ENCODE data around the gene BMP8A. TPM values are rescaled to one million over a fixed set of nuclear protein-coding genes. Genes with fewer than 3 reads are reported as not detected.

Gene BMP8A
- total RNA-seq, 2 experiments from 2014 or later, result 0.16 TPM; not detected in 1

DNA sequence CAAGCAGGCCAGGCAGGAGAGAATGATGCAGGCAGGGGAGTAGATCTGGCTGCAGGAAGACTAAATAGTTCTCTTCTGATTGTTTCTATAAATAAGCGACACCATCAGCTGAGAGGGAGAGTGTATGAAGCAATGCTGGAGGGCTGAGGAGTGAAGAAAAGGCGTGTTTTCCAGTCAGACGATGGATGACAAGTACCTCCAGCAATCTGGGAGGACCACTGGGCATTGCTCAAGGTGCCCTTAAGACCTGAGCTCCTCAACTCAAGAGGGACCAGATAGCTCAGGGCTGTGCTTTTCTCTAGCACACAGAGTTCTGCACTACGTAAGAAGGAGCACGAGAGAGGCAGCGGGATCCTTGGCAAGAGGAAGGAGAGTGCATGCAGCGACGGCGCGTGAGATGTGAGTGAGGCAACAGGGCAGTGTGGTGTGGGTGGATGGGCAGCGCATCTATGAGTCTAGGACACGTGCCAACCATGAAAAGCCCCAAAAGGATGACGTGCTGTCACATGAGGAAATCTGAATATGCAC, 49.1 kb downstream of the BMP8A start:
- Mint-ChIP-seq H3K27ac (no peak overlapping the region), H3K9me3 (ENCODE audit: insufficient read depth) (no peaks in the 10 kb centered on the region), H3K4me1 (ENCODE audit: low read depth) (no peaks in the 10 kb centered on the region), H3K36me3 (ENCODE audit: low read depth) (peaks cover 18% of the 10 kb centered on the region), H3K27me3 (ENCODE audit: low read depth) (no peaks in the 10 kb centered on the region), H3K4me3 (no peak overlapping the region)
- ChIA-PET POLR2A (interaction anchor here (0.6 kb wide), 1 partner anchor 60 kb away, joined by 4 read pairs; no protein-coding TSS in a partner anchor), CTCF (interaction anchor here (1.0 to 3.8 kb wide), 3 partner anchors 66 to 442 kb away, joined by 3 to 16 read pairs (median 3); no protein-coding TSS in a partner anchor)
- ATAC-seq (no peak), DNase-seq (no peak)

DNA sequence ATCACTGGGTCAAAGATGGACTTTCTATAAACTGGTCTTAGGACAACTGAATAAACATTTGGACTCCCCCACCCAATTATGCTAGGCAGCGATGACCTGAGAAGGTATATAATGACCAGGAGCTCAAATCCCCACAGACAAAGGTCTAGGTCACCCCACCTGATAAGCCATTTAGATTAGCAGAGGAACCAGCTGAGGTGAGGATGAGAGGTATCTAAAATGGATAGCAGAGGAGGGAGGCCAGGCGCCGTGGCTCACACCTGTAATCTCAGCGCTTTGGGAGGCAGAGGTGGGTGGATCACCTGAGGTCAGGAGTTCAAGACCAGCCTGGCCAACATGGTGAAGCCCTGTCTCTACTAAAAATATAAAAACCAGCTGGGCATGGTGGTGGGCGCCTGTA, 51.5 kb downstream of the BMP8A start:
- Mint-ChIP-seq H3K4me3 (no peak overlapping the region), H3K9me3 (ENCODE audit: insufficient read depth) (no peaks in the 10 kb centered on the region), H3K4me1 (ENCODE audit: low read depth) (no peaks in the 10 kb centered on the region), H3K27ac (no peak overlapping the region), H3K36me3 (ENCODE audit: low read depth) (peaks cover 23% of the 10 kb centered on the region), H3K27me3 (ENCODE audit: low read depth) (no peaks in the 10 kb centered on the region)
- CTCF ChIA-PET, result interaction anchor here (1.0 kb wide), 1 partner anchor 451 kb away, joined by 3 read pairs; no protein-coding TSS in a partner anchor
- ATAC-seq (no peak), DNase-seq (no peak)
- POLR2A ChIA-PET, result interaction anchor here (0.6 kb wide), 1 partner anchor 35 kb away, joined by 3 read pairs; no protein-coding TSS in a partner anchor

DNA sequence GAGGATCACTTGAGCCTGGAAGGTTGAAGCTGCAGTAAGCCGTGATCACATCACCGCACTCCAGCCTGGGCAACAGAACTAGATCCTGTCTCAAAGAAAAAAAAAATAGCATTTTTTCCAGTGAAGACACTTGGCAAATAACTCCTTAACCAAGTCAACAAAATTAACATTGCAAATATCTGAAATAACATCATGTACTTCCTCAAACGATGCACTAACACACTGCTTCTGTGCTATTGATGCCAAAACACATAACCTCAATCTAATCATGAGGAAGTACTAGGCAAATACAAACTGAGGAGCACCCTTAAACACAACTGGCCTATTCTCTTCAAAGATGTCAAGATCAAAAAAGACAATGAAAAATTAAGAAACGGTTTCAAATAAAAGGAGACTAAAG, 52.9 kb downstream of the BMP8A start:
- no peak overlapping the region for H3K4me3 Mint-ChIP-seq
- ChIA-PET POLR2A (no interaction called here), CTCF (interaction anchor here (0.7 kb wide), 1 partner anchor 52 kb away, joined by 3 read pairs; no protein-coding TSS in a partner anchor)
- H3K36me3 Mint-ChIP-seq (ENCODE audit: low read depth), result peaks cover 19% of the 10 kb centered on the region
- no peak overlapping the region for H3K27ac Mint-ChIP-seq
- no peak for ATAC-seq
- H3K4me1 Mint-ChIP-seq (ENCODE audit: low read depth), result no peaks in the 10 kb centered on the region
- DNase-seq, result no peak
- no peaks in the 10 kb centered on the region for H3K27me3 Mint-ChIP-seq (ENCODE audit: low read depth)
- no peaks in the 10 kb centered on the region for H3K9me3 Mint-ChIP-seq (ENCODE audit: insufficient read depth)

DNA sequence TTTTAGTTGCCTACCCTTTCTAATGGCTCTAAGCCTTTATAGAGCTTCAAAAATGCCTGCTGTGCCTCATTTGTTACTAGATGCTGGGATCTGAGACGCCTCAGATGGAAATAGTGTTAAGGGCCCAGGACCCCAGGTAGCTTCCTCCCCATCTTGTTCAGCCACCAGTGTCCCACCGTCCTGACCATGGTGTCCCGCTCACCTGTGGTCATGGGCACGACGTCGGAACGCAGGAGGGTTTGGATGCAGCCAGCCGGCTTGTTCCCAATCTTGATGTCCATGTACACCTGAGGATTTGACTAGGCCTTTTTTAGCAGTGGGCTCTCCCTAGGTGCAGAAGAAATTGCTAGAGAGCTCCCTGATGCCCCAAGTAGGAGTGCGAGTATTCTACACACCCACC, 54.1 kb downstream of the BMP8A start:
- no peak for DNase-seq
- H3K4me3 Mint-ChIP-seq, result no peak overlapping the region
- POLR2A ChIA-PET, result interaction anchor here (0.5 kb wide), 1 partner anchor 11 kb away, joined by 5 read pairs; no protein-coding TSS in a partner anchor
- H3K27ac Mint-ChIP-seq, result no peak overlapping the region
- H3K9me3 Mint-ChIP-seq (ENCODE audit: insufficient read depth), result no peaks in the 10 kb centered on the region
- peaks cover 3% of the 10 kb centered on the region for H3K4me1 Mint-ChIP-seq (ENCODE audit: low read depth)
- no peak for ATAC-seq
- H3K36me3 Mint-ChIP-seq (ENCODE audit: low read depth), result peaks cover 20% of the 10 kb centered on the region
- CTCF ChIA-PET, result interaction anchor here (1.0 kb wide), 1 partner anchor 61 kb away, joined by 3 read pairs; no protein-coding TSS in a partner anchor
- no peaks in the 10 kb centered on the region for H3K27me3 Mint-ChIP-seq (ENCODE audit: low read depth)

DNA sequence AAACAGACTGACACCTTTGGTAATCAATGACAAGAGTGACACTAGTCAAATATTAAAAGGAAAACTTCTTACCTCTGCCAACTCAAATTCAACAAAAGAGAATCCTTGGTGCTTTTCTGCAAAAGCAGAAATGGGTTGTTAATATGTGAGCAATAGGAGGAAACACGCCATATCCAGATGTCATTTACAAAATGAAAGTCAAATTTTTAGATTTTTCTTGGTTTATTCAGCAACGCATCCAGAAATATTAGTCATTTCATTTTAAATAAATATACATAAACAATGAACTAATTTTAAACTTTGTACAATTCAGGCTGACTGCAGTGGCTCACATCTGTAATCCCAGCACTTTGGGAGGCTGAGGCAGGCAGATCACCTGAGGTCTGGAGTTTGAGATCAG, 62.8 kb downstream of the BMP8A start:
- Mint-ChIP-seq H3K4me1 (ENCODE audit: low read depth) (peaks cover 17% of the 10 kb centered on the region), H3K27me3 (ENCODE audit: low read depth) (no peaks in the 10 kb centered on the region), H3K9me3 (ENCODE audit: insufficient read depth) (no peaks in the 10 kb centered on the region), H3K36me3 (ENCODE audit: low read depth) (peaks cover 26% of the 10 kb centered on the region), H3K27ac (no peak overlapping the region), H3K4me3 (no peak overlapping the region)
- ChIA-PET POLR2A (no interaction called here), CTCF (no interaction called here)
- DNase-seq, result no peak
- ATAC-seq, result no peak

DNA sequence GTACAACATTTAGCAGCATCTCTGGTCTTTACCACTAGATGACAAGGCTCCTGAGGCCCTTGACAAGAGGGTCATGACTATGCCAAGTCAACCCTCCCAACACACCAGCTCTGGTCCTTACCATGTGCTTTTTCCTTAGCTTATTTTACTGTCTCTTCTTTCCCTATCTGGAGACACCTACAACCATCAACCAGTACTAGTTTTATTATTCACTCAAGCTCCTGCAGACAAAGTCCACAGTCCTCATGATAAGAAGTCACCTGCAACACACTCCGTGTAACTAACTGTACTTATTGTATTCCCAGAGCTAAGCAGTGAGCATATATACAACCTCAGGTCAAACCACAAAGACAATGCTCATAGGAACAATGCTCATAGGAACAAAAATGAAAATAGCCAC, 69.8 kb downstream of the BMP8A start:
- no peaks in the 10 kb centered on the region for H3K27me3 Mint-ChIP-seq (ENCODE audit: low read depth)
- H3K4me1 Mint-ChIP-seq (ENCODE audit: low read depth), result peaks cover 17% of the 10 kb centered on the region
- H3K27ac Mint-ChIP-seq, result no peak overlapping the region
- no peak for DNase-seq
- H3K9me3 Mint-ChIP-seq (ENCODE audit: insufficient read depth), result no peaks in the 10 kb centered on the region
- CTCF ChIA-PET, result interaction anchor here (1.2 kb wide), 1 partner anchor 14 kb away, joined by 3 read pairs; no protein-coding TSS in a partner anchor
- POLR2A ChIA-PET, result interaction anchor here (0.6 kb wide), 1 partner anchor 161 kb away, joined by 3 read pairs; no protein-coding TSS in a partner anchor
- no peak overlapping the region for H3K4me3 Mint-ChIP-seq
- ATAC-seq, result no peak
- peaks cover 72% of the 10 kb centered on the region for H3K36me3 Mint-ChIP-seq (ENCODE audit: low read depth)

DNA sequence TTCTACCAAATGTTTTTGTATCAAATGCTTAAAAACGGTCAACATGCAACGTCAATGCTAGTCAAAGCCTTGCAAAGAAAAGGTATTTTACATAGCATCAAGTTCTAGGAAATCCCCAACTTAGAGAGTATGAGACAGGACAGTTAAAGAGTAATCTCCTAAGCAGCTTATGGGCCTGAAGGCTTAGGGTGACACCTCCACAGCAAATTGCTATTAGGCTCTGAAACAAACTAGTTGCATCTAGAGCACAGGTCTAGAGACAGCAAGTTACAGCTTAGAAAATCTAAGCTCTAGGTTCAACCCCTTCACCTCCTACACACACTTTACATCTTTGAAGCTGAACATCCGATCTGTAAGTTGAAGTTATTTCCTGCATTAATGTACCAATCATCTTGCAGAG, 71.5 kb downstream of the BMP8A start:
- CTCF ChIA-PET, result interaction anchor here (1.0 kb wide), 1 partner anchor 10 kb away, joined by 3 read pairs; no protein-coding TSS in a partner anchor
- no peak overlapping the region for H3K27ac Mint-ChIP-seq

DNA sequence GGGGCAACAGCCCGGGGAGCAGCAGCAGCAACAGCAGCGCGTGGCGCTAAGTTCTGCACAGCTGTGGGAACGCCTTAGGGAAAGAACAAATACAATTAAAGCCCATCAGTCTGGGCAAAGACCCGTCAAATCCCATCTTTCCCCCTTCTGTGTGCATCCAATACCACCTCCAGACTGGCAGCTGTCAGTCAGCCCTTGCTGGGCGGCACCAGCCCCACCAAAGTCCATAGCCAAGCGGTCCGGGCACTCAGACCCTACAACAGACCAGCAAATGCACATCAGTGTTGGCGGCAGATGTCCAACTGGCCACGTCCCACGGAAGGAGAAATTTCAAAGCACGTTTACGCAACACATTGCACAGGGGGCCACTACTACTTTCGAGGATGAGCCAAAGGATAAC, 72.2 kb downstream of the BMP8A start:
- ATAC-seq (no peak), DNase-seq (no peak)
- Mint-ChIP-seq H3K27me3 (ENCODE audit: low read depth) (no peaks in the 10 kb centered on the region), H3K4me1 (ENCODE audit: low read depth) (peaks cover 17% of the 10 kb centered on the region), H3K9me3 (ENCODE audit: insufficient read depth) (no peaks in the 10 kb centered on the region), H3K36me3 (ENCODE audit: low read depth) (peaks cover 90% of the 10 kb centered on the region), H3K4me3 (no peak overlapping the region), H3K27ac (no peak overlapping the region)
- ChIA-PET POLR2A (interaction anchor here (1.8 kb wide), 1 partner anchor 12 kb away, joined by 7 read pairs; no protein-coding TSS in a partner anchor), CTCF (interaction anchor here (1.0 kb wide), 1 partner anchor 9 kb away, joined by 3 read pairs; no protein-coding TSS in a partner anchor)

More for the DNA sequence above, 71.5 kb downstream of the BMP8A start:
- Mint-ChIP-seq H3K4me1 (ENCODE audit: low read depth) (peaks cover 21% of the 10 kb centered on the region), H3K36me3 (ENCODE audit: low read depth) (peaks cover 89% of the 10 kb centered on the region), H3K4me3 (no peak overlapping the region), H3K27me3 (ENCODE audit: low read depth) (no peaks in the 10 kb centered on the region), H3K9me3 (ENCODE audit: insufficient read depth) (no peaks in the 10 kb centered on the region)
- DNase-seq, result no peak
- POLR2A ChIA-PET, result interaction anchor here (0.7 to 1.8 kb wide), 2 partner anchors 11 to 13 kb away, joined by 3 to 7 read pairs; no protein-coding TSS in a partner anchor
- no peak for ATAC-seq

DNA sequence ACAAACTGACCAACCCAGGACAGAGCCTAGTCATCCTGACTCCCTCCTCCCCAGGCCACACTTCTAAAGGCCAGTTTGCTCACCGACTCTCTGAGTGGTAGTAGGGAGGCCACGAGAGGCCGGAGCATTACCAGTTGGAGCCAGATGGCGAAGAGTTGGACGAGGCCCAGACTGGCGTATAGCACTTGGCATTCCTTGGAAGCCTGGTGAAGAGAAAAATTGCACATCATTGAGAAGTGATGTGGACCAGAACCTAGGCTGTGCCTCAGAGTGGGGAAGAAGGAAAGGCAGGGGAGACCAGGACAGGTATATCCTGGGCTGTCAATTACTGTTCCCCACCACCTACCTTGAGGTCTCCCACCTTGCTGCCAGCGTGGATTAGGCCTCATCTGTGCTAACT, 72.9 kb downstream of the BMP8A start:
- ChIA-PET POLR2A (no interaction called here), CTCF (no interaction called here)
- no peak overlapping the region for H3K4me3 Mint-ChIP-seq
- DNase-seq (no peak), ATAC-seq (no peak)
- no peaks in the 10 kb centered on the region for H3K9me3 Mint-ChIP-seq (ENCODE audit: insufficient read depth)
- peaks cover 90% of the 10 kb centered on the region for H3K36me3 Mint-ChIP-seq (ENCODE audit: low read depth)
- no peak overlapping the region for H3K27ac Mint-ChIP-seq
- H3K4me1 Mint-ChIP-seq (ENCODE audit: low read depth), result peaks cover 15% of the 10 kb centered on the region
- no peaks in the 10 kb centered on the region for H3K27me3 Mint-ChIP-seq (ENCODE audit: low read depth)

DNA sequence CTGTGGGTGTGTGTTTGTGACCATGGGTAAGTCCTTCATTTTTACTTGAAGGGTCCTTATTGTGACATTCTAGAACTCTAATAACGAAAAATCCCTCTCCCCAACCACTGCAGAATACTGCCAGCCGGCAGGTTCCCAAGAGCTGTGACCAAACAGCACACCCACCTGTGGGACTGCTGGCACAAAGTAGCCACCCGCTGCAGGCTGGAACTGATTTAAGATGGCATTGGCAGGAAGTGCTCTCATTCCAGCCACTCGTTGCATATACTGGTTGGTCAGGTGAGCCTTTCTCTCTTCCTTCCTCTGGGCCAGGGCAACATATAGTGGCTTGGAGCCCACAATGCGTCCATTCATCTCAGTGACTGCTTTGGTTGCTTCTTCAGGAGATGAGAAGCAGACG, 73.5 kb downstream of the BMP8A start:
- Mint-ChIP-seq H3K27me3 (ENCODE audit: low read depth) (no peaks in the 10 kb centered on the region), H3K4me1 (ENCODE audit: low read depth) (peaks cover 11% of the 10 kb centered on the region), H3K27ac (no peak overlapping the region), H3K4me3 (no peak overlapping the region), H3K36me3 (ENCODE audit: low read depth) (peaks cover 90% of the 10 kb centered on the region), H3K9me3 (ENCODE audit: insufficient read depth) (no peaks in the 10 kb centered on the region)
- CTCF ChIA-PET, result no interaction called here
- ATAC-seq, result no peak
- POLR2A ChIA-PET, result no interaction called here
- DNase-seq, result no peak

DNA sequence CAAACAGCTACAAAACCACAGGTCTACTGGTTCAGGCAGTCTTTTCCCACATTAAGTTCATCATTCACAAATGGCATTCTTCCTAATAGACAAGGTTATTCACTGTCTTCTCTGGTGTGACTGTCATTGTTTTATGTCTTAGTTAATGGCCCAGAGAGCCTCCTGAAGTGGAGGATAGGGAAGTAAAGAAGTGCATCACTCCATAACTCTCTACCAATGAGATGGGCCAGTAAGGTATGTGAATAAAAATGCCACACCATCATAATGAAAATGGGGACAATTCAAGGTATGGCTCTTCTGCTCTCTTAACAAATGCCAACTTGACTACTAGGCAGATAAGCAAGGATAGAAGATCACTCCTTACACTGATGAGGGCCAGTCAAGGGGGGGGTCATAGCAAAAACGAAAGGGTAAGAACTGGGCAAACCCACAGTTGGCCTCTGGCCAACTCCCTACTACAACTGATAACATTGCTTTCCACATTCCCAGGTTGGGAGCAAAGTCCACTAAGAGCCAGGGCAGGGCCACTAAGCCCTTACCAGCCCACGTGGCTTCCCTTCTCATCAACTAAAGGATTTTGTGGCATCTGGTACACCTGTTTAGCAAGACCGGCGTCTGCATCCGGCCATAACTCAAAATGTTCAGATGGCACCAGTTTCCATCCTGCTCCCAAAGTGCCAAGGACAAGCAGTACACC, 75.2 kb downstream of the BMP8A start:
- peaks cover 84% of the 10 kb centered on the region for H3K36me3 Mint-ChIP-seq (ENCODE audit: low read depth)
- ATAC-seq (no peak), DNase-seq (no peak)
- peaks cover 11% of the 10 kb centered on the region for H3K4me1 Mint-ChIP-seq (ENCODE audit: low read depth)
- H3K27me3 Mint-ChIP-seq (ENCODE audit: low read depth), result no peaks in the 10 kb centered on the region
- ChIA-PET POLR2A (interaction anchor here (1.3 kb wide), 1 partner anchor 9 kb away, joined by 5 read pairs; no protein-coding TSS in a partner anchor), CTCF (interaction anchor here (1.0 kb wide), 1 partner anchor 9 kb away, joined by 4 read pairs; no protein-coding TSS in a partner anchor)
- no peaks in the 10 kb centered on the region for H3K9me3 Mint-ChIP-seq (ENCODE audit: insufficient read depth)
- no peak overlapping the region for H3K27ac Mint-ChIP-seq
- H3K4me3 Mint-ChIP-seq, result no peak overlapping the region

DNA sequence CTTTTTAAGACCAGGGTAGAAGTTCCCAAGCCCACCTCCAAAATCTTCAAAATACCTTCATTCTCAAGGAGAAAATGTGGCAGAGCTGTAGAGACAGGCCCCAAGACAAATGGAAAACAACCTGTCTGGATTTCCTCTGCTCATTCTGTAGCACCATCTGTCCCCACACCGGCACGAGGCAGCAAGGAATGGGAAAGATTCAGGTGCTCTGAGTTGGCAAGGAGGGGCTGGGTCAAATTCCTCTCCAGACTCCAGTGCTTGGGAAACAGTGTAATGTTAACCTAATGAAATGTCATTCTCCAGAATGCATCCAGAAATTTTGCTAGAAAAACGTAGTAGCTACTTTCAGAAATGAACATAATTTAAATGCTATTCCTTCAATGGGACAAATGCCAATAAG, 75.9 kb downstream of the BMP8A start:
- DNase-seq, result no peak
- Mint-ChIP-seq H3K9me3 (ENCODE audit: insufficient read depth) (no peaks in the 10 kb centered on the region), H3K36me3 (ENCODE audit: low read depth) (peaks cover 84% of the 10 kb centered on the region), H3K27me3 (ENCODE audit: low read depth) (no peaks in the 10 kb centered on the region), H3K4me3 (no peak overlapping the region), H3K4me1 (ENCODE audit: low read depth) (peaks cover 18% of the 10 kb centered on the region), H3K27ac (peak overlapping the region; percentile 27)
- ATAC-seq, result no peak
- ChIA-PET CTCF (no interaction called here), POLR2A (interaction anchor here (1.3 kb wide), 1 partner anchor 9 kb away, joined by 5 read pairs; no protein-coding TSS in a partner anchor)

All from activated CD8-positive, alpha-beta T cell treated with anti-CD3 and anti-CD28 coated beads, Interleukin-2, amount 10 ng/mL, durations not matched to agents 7 days and 5 days (primary cell).